Measurements from ENCODE around the gene ZFPM1.

ZFPM1 gene

DNA sequence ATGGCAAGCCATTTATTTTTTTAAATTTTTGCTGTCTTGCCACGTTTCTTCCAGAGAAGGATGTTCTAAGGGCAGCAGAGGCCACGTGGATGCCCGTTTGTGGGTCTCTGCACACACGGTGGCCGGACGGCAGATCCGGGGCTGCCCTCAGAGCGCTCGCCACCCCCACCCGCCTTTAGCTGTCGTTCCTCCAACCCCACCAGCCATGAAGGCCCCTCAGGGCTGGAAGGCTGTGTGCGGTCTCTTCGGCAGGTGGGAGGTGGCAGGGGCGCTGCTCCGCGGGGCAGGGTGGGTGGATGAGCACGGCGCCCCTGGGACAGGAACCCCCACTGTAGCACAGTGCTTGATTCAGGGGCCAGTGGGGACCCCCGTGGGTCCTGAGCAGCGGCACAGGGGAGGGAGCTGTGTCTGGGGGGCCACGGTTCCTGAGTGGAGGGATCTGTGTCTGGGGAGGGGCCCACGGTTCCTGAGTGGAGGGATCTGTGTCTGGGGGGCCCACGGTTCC lies 49.7 kb downstream of the ZFPM1 start:
- DNase-seq: no peak

DNA sequence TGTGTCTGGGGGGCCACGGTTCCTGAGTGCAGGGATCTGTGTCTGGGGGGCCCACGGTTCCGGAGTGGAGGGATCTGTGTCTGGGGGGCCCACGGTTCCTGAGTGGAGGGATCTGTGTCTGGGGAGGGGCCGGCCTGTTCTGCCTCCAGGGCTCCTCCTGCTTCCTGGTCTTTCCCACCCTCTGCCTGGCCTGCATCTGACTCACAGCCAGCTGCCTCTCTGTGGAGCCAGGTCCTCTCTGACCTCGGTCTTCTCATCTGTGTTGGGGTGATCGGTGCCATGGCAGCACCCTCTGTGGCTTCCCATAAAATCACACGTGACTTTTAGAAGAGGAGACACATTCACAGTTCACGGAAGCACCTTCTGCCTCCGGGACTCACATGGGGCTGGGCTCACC lies 50.3 kb downstream of the ZFPM1 start:
- DNase-seq: no peak

DNA sequence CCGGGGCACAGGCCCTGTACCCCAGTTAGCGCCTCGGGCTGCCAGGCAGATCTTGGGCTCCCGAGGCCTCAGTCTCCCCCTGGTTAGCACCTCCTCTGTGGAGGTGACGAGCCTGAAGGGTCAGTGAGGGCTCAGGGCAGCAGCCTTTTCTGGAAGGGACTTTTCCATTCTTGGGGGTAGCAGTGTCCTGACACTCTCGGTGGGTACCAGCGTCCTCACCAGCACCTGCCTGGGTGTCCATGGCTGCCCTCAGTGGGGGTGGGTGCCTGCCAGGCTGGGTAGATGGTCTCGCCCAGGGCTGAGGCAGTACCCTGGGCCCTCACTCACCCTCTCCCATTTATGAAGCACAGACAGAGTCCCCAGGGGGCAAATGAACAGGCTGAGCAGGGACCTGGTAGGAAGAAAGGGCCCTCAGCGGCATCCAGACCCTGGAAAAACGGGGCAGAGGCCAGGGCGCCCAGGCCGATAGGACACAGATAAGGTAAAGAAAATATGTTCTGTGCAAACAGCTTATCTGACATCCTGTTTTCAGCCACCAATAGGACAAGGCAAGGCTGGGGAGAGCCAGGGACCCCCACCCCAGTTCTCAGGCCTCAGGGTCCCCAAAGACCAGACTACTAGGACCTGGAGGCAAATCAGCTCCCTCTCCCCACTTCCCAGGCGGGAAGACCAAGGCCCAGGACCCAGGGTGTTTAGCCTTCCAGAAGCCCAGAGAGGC lies 50.9 kb downstream of the ZFPM1 start:
- no peak for DNase-seq

DNA sequence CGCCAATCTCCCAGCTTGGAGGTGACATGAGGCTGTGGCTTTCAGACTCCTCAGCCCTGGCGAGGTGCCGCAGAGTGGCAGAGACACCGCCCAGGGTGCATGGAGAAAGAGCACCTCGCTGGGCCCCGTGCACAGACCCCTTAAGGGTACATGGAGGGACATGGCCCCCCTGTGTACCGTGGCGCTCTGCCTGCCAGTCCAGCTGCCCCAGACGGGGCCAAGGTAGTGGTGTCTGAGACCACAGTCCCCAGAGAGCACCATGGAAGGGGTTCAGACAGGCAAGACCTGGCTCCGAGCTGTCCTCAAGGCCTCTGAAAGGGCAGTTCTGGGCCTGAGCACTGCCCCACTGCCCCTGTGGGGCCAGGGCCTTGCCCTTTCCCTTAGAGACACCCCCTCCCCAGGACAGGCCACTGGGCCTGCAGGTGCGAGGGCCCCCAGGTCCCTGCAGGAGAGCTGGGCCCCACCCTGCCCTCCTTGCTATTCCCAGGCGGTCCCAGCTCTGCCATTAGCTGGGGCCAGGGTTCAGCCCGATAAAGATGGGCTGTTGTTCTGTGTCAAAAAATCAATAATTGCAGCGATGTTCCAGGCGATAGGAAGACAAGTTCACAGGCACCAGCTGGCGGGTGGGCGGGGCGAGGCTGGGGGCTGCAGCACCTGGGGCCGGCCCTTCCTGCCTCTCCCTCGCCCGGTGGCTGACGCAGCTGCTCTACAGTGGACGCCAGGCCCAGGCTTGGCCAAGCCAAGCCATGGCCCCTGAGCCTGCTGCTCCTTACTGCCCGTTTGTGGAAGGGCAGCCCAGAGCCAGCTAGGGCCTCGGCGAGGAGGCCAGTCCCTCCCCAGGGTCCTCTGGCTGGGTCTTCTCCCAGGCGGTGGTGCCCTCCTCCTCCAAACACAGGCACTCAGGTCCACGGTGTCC lies 51.7 kb downstream of the ZFPM1 start:
- DNase-seq: no peak

DNA sequence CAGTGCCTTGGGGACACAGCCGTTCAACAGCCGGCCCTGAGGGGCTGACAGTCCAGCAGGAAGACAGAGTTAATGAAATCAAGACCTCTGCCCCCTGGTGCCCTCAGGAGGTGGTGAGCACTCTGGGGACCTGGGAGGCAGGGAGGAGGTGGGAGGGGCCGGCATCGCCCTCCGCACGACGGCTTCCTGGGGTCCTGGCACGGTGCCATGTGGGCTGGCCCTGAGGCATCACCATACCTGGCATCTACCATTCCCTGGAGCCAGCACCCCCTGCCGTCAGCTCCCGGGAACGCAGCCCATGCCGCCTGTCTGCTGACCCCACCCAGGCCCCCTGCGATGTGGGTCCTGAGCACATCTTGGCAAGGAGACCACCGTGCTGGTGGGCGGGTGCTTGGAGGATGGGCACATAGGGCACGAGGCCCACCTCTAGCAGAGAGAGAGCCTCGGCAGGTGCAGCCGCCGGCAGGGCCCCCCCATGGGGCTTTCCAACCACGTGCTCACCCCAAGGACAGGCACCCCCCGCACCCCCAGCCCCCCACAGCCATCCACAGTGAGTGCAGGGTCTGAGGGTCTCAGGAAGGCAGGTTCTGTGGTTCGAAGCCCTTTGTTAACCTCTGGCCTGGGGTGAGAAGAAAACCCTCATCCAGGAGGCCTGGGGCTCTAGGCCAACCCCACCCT lies 52.5 kb downstream of the ZFPM1 start:
- DNase-seq: no peak

DNA sequence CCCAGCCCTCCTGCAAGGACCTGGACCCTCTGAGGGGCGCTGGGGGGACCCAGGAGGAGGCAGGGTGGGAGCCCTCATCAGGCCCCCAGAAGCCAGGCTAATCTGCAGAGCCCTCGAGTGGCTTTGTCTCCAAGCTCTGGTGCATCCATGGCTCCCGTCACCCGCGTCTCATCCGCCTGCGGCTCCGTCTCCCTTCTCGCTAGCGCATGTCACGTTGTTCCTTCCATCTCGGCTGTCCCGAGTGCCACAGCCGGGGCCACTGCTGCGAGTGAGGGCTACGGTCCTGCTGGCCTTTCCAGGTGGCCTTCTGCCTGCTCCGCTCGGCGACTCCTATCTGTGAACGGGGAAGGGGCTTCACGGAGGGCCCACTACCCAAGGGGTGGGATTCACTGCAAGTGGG lies 53.6 kb downstream of the ZFPM1 start:
- no peak for DNase-seq

DNA sequence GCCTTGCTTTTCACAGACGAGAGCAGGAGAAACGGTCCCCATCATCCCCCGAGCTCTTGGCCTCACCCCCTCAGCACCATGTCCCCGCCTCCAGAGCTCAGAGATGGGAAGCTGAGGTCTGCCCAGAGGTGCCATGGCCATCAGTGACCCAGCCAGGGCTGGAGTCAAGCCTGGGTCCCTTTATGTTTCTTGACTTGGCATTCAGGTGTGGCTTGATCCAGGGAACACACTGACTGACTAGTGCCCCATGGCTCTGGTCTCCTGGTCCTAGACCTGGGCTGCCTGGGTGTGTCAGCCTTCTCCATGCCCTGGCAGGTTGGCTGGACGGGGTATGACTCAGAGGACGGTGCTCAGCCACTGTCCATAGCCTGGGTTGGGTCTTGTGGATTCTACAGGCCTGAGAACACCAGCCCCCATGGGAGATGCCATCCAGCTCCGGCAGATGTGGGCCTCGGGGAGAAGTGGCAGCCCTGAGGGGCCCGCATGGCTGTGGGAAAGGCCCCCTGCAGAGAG lies 54.2 kb downstream of the ZFPM1 start:
- DNase-seq: no peak

DNA sequence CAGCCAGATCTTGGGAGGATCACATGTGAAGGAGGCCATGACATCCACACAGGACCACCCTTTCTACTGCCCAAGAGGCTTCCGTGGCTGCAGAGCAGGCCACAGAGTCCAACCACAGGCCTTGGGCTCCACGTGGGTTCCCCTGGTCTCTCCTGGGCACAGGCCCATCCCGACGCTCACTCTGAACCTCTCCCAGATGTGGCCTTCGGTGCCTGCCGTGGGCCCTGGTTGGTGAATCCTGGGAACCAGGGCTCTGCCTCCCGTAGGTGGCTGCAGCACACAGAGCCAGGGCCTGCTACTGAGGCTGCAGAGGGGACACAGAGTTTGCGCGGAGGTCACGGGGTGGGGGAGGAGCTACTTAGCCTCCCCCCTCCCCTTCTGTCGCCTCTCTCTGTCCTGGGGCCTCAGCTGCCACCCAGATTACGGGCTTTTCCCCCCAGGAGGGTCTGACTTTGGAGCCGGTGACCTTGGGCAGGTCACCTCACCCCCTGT lies 55.3 kb downstream of the ZFPM1 start:
- no peak for DNase-seq

DNA sequence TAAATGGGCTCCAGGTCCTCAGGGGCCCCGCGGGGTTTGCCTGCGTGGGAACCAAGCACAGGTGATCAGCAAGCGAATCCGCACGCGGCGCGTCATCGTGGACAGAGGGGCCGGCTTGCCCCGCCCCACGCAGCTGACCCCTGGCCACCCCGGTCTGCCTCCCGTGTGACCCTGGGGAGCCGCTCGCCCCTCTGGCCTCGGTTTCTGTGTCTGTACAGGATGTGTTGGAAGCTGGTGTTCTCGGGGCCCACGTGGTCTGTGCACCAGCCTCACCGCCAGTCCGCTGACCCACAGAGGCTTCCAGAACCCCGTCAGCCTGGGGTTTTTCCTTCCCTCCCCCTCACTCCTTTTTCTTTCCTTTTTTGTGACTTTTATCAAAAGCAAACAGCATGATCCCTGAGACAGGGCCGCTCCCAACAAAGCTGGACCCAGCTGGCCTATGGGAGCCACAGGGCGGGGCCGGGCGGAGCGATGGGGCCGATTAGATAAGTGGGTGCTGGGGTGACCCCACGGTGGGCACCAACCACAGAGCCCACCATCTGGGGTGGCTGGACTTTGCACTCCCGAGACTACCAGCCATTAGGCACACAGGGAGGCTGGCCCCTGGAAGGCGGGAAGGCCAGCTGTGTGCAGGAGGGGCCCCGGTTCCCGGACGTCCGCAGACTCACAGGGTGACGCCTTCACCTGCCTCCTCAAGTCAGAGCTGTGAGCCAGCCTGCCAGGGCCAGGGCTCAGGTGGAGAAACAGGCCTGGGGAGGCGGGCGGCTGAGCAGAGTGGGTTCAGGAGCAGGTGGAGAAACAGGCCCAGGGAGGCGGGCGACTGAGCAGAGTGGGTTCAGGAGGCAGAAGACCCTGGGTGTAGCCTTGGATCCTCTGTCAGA lies 56.0 kb downstream of the ZFPM1 start:
- DNase-seq: no peak

DNA sequence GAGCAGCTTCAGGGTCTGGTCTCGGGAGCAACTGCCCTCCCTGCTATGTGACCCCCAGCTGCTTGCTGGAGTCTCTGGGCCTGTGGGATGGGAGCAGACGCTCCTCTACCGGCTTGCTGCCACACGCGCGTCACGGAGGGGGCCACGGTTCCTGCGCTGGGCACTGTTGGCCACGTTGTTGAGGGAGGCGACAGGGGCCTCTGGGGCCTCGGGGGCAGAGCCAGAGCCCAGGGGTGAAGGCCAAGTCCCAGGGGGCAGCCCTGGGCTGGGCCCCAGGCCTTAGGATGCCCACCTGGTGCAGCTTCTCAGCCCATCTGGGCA lies 56.6 kb downstream of the ZFPM1 start:
- no peak for DNase-seq

DNA sequence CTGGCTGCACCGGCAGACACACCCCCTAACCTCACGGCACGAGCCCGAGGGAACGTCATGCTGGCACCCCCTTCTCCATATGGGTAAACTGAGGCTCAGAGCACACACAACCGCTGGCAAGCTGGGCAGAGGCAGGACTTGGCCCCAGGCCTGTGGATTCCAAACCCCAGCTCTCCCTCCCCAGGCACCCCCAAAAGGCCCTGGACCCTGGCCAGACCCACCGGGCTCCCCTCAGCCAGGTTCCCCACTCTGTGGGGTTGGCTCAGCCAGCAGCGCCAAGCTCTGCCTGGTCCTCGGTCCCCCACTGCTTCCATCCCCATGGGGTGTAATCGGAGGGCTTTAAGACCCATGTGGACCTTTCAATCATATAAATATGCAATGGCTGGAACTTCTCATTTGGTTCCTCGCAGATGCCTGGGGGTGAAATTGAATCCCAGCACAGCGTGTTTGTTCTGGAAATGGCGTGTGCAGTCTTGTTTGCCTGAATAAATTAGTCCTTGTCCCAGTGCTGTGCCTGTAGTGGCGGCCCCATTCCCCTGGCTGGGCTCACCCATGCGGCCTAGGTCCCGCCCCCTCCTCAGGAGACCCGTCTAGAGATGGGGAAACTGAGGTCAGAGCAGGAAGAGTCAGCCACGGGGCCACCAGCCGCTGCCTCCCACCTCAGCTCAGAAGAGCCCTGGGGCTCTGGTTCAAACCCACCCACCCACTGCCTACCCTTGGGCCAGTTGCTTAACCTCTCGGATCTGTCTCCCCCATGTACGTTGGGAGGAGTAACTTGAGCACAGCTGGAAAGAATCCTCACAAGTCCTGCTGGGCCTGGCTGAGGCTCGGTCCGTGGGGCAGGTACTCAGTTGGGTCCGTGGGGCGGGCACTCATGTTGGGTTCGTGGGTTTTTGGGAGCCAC lies 57.3 kb downstream of the ZFPM1 start:
- DNase-seq: no peak

DNA sequence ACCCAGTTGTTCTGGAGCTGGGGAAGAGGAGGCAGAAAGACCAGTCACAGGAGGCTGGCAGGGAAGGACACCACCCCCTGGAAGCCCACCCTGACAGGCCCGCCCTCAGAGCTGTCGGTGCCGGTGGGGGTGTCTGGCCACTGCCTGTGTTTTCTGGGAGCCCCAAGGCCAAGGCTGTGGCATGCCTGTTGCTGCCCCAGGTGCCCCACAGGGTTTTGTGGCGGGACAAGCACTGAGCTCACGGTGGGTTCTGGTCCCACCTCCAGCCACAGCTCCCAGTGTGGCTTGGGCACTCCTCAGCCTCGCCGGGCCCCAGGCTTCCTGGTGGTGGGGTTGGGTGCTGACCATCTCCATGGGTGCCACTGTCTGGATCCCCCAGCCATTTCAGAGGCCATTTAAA lies 58.0 kb downstream of the ZFPM1 start:
- no peak for DNase-seq

DNA sequence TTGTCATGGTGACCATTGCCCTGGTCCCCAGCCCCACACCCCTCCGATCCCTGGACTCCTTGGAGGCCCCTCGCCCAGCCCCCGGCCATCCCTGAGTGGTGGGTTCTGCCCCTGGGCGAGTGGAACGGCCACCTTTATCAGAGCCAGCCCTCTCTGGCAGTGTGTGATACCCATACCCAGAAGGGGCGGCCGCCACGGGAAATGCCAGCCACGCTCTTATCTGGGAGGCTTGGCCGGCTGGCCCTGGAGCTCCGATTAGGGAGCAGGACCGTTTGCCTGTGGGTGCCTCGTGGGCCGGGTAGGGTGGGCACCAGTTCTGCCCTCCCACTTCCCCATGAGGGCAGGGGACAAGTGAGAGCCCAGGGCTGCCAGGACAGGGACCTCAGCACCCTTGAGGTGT lies 58.8 kb downstream of the ZFPM1 start:
- DNase-seq: no peak

DNA sequence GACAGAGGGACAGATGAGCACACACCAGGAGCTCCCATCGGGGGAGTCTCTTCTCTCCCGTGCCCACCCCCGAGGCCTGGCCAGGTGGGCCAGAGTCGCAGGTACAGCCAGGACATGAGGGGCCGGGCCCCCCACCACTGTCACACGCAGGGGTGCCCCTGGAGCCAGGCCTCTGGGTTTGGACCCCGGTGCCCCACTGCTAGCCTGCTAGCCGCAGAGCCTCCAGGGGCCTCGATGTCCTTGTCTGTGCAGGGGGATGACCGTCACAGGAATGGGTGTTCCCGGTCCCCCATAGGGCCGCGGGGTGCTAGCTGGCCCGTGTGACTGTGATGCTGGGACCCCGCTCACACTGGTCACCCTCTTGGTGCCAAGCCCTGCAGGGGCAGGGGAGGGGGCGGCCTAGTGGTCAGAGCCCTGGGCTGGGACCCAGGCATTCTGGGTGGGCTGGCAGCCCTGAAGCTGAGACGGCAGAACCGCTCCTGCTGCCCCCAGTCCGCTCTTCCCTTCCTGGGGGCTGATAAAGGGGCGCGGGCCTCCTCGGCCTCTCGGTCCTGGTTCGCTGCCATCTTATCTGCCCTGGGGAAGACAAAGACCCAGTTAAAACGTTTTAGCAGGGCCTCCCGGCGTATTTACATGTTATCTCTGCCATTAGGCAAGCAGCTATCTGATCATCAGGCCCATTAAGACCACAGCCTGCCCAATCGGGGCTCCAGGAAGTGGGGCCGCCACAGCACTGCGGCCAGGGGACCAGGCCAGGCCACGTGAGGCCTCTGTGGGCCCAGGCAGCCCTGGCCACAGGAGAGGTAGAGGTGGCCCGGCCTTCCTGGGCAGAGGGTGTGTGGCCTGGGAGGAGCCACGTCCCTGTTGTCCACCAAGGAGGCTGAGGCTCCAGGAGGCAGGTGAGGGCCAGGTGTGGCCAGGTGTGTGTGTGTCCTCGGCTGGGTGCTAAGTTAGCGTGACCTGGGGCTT lies 59.9 kb downstream of the ZFPM1 start:
- DNase-seq: no peak

DNA sequence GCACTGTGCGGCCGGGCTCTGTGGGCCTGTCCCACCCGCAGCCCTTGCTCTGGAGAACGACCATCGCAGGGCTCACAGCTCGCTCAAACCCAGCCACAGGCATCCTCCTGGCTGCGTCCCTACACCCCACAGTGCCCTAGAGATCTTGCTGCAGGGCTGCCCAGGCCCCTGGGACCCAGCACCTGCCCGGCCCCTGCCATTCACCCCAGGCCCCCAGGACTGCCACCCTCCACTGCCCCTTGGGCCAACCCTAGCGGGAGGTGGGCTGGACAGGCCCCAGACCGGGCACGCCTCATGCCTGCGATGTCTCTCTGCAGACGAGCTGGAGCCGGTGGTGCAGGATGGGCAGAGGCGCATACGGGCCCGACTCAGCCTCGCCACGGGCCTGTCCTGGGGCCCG lies 61.0 kb downstream of the ZFPM1 start:
- no peak for DNase-seq

DNA sequence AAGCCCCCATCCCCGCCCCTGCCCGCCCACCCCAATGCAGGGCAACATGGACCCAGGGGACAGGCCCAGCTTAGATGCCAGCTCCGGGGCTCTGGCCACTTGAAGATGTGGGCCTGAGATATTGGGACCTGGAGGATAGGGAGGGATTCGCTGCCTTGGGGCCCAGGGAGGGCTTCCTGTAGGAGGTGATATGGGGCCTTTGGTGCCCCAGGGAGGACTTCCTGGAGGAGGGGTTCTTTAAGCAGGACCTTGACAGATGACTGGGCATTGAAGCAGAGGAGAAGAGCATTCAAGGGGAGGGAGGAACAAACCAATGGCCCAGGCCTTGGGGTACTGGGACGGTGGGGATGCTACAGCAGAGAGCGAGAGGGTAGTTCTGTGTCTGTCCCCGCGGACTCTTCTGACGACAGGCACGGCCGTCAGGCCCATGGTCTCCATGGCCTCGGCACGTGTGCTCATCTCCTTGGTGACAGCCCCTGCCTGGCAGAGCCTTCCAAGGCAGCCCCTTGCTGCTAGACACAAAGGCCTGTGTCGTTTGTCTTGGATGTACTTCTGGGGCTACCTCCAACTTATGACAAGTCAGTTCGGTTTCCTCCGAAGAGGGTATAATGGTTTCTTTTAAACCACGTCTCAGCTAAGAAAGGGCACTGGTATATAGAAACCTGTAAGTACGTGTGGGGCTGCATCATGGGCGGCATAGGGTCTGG lies 61.6 kb downstream of the ZFPM1 start:
- no peak for DNase-seq

DNA sequence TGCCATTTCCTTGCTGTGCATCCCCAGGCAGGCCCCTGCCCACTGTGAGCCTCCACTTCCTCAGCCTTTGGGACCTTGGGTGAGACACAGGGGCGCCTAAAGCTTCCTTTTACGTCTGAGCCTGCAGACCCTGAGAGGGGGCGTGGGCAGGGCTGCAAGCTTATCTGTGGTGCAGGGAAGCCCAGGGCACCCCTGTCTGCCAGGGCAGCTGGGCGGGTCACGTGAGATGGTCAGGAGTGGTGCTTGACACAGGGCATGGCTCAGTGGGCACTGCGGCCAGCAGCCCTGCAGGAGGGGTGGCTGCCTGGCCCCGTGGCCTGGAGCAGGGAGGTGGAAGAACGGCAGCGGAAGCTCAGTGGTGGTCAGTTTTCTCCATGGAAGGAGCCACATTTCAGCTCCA lies 62.3 kb downstream of the ZFPM1 start:
- DNase-seq: no peak

DNA sequence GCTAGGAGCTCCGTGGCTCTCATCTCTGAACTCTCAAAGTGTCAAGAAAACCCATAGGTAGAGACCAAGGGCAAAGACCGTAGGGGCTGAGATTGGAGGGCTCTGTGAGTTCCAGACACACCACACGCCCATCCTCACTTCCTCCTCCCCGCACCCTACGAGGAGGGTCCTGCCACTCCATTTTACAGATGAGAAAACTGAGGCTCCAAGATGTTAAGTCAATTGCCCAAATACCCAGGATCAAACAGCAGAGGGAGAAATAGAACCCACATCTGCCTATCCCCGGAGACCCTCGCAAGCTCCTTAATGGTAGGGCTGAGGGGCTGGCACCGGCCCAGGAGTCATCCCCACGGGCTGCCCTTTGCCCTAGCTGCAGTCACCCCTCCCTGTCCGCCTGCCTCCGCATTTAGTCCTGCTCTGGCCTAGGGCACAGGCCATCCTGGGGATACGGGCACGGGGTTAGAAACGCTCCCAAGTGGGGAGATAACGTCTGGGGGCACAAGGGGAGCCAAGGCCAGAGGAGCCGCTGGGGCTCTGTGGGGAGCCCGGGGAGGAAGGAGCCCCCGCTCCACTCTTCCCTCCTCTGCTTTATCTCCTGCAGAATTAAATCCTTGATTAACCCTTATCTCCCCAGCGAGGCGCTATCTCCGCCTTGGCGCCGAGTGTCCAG lies 63.0 kb downstream of the ZFPM1 start:
- no peak for DNase-seq

All from inflammatory macrophage (primary cell).